Pancreas (tissue), 10 donors: ENCODE data around the gene SORCS2. TPM values are rescaled to one million over a fixed set of nuclear protein-coding genes. Genes with fewer than 3 reads are reported as not detected.
A peak's percentile ranks its signal among the peaks of the same experiment; 100 is the strongest.

Experiments
- ATAC-seq, 4 donors: fragments of 200-7000 bp; cut with Tn5 transposase; one replicate each; pipeline versions ENCODE4 v1.8.0 to v1.9.1; 2020; ENCODE audit warnings: mild to moderate bottlenecking in 4 of 4, moderate library complexity in 4 of 4
- DNase-seq, 6 donors: peaks; one replicate each; pipeline ENCODE4 v3.0.0-alpha.2; 2020
- FAIRE-seq: peaks from 2 replicates; lab custom pipeline; 2012; peaks lifted over from hg19 to GRCh38; lab: Jason Lieb, UNC
- H3K27ac ChIP-seq, 4 donors: fragments of 200-600 bp; sonication (generic); 1 replicate in 3 of 4; 2 replicates in 1 of 4; pipeline versions ENCODE4 v1.5.0 to v1.8.0; 2020
- H3K27me3 ChIP-seq, 4 donors: fragments of 200-600 bp; one replicate each; pipeline ENCODE4 v1.8.0; 2021
- H3K36me3 ChIP-seq, 3 donors: fragments of 200-600 bp; sonication (generic) in 1 of 3; one replicate each; pipeline versions ENCODE4 v1.5.0 to v1.8.0; 2020 to 2021
- H3K4me1 ChIP-seq, 3 donors: fragments of 200-600 bp; one replicate each; pipeline ENCODE4 v1.8.0; 2021
- H3K4me3 ChIP-seq, 4 donors: fragments of 200-600 bp; sonication (generic) in 2 of 4; one replicate each; pipeline versions ENCODE4 v1.5.0 to v1.8.0; 2020 to 2021
- H3K9me3 ChIP-seq, 4 donors: fragments of 200-600 bp; one replicate each; pipeline ENCODE4 v1.8.0; 2021
- WGBS, 2 donors: extraction: QIAGEN DNeasy Blood & Tissue Kit; methylation state at CpG; one replicate each; pipeline ENCODE4 v1.1.7; 2013; 5-methylcytosine and 5-hydroxymethylcytosine counted together
- intact Hi-C, 3 donors: fragments of 100-400 bp; cut with DNase I; formaldehyde crosslinking; loops; one replicate each; pipeline versions ENCODE4 v1.11.1 to v1.14.2; 2022
- polyA plus RNA-seq, 2 donors: library from polyadenylated mRNA; stranded (reverse); fragments of 200-250 nt; gene quantifications; one replicate each; pipeline ENCODE4 v1.2.3, GENCODE V29; 2013
- total RNA-seq, 6 donors: library from RNA; stranded (reverse); fragmentation: NEBNext Ultra II Directional in 4 of 6; extraction: Animal tissue kit (Norgen Biotek cat#: 25700) in 4 of 6; gene quantifications; one replicate each; pipeline versions ENCODE4 v1.2.1 to v1.2.4, GENCODE V29; 2021 to 2023
- TF ChIP-seq, protein P1 (sequence below), 4 donors: fragments of 200-600 bp; sonication (generic) in 3 of 4; IDR thresholded peaks; one replicate each; pipeline versions ENCODE4 v1.5.0 to v1.8.0; 2021; ENCODE audit warnings: antibody characterized with exemption in 4 of 4
- donor health status: healthy with polysubstance abuse.
- donor health status: DM: no; HTN: no; CAD: no; lungs with moderate emphysema.
- donor health status: DM: no; HTN: no; CAD: no.
- donor health status: control.
- donor health status: control.
- donor health status: Bipolar disorder and iron deficiency.
- donor health status: DM: yes; HTN: yes; CAD: no.
- donor health status: DM: no; HTN: no; CAD: no.
- donor health status: DM: no; HTN: no; CAD: no.
- donor health status: DM: yes; HTN: yes; CAD: no.

Gene SORCS2
- total and polyA plus RNA-seq, 8 donors: 0.14 to 1.7 (median 0.42) TPM

DNA sequence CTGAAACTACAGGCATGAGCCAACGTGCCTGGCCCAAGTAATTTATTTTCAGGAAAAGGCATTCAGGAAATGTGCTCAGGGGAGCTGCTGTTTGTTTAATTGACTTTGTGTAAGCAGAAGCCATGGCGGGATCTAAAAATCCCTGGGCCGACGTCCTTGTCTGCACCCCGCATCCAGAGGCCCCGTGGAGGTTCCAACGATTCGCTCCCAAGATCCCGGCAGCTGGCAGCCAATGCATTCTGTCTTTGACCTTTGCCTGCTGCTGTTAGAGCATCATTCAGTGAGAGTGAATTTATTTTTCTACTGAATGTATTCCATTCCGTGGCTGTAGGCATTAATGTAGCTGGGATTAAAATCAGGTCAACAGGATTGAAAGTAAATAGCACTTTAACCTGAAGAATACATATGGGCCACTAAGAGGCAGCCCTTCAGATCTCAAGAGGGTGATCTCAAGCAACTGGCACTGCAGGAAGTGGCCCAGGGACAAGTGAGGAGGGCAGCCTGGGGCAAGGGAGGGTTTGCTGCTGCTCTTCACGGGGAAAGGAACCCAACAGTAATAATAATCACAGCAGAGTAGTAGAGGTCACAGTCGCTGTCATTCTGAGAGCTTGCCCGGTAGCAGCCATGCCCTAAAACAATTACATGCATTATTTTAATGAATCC, 167.2 kb downstream of the SORCS2 start:
- DNase-seq (peak in 1 of 6 donors; percentile 33), ATAC-seq (no peak), FAIRE-seq (no peak)
- Histone ChIP-seq H3K9me3 (no peaks in the 10 kb centered on the region), H3K4me1 (no peaks in the 10 kb centered on the region), H3K27me3 (no peaks in the 10 kb centered on the region), H3K36me3 (no peaks in the 10 kb centered on the region), H3K4me3 (no peak overlapping the region), H3K27ac (no peak overlapping the region)
- 39 to 45% methylated on average over 13 of the region's 13 CpGs for WGBS, 2 donors
- TF ChIP-seq, protein P1, sequence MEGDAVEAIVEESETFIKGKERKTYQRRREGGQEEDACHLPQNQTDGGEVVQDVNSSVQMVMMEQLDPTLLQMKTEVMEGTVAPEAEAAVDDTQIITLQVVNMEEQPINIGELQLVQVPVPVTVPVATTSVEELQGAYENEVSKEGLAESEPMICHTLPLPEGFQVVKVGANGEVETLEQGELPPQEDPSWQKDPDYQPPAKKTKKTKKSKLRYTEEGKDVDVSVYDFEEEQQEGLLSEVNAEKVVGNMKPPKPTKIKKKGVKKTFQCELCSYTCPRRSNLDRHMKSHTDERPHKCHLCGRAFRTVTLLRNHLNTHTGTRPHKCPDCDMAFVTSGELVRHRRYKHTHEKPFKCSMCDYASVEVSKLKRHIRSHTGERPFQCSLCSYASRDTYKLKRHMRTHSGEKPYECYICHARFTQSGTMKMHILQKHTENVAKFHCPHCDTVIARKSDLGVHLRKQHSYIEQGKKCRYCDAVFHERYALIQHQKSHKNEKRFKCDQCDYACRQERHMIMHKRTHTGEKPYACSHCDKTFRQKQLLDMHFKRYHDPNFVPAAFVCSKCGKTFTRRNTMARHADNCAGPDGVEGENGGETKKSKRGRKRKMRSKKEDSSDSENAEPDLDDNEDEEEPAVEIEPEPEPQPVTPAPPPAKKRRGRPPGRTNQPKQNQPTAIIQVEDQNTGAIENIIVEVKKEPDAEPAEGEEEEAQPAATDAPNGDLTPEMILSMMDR (IDR thresholded peaks at IDR 0.05): no peak
- intact Hi-C loops: no loop called here

DNA sequence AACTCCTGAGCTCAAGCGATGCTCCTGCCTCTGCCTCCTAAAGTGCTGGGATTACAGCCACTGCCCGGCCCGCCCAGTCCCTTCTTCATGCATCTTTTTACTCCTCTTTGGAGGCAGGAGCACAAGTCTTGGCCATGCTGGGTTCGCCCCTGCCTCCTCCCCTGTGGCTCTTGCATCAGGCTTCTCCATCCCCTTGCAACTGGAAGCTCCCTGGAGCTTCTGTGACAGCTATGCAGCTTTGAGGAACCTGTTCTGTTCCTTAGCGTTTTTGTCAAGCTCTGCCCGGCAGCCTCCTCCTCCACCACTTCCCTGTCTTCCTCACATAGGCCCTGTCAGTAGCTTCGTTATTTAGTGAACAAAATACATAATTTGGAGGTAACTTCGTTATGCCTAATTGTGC, 168.5 kb downstream of the SORCS2 start:
- H3K9me3 ChIP-seq: no peaks in the 10 kb centered on the region
- H3K27ac ChIP-seq: no peak overlapping the region
- no peak for ATAC-seq
- no peak for DNase-seq
- H3K36me3 ChIP-seq: no peaks in the 10 kb centered on the region
- 62 to 63% methylated on average over 8 of the region's 8 CpGs for WGBS, 2 donors
- TF ChIP-seq, protein P1 (IDR thresholded peaks at IDR 0.05): no peak
- intact Hi-C loops: no loop called here
- no peak overlapping the region for H3K4me3 ChIP-seq
- H3K4me1 ChIP-seq: no peaks in the 10 kb centered on the region
- FAIRE-seq: no peak
- H3K27me3 ChIP-seq: no peaks in the 10 kb centered on the region

DNA sequence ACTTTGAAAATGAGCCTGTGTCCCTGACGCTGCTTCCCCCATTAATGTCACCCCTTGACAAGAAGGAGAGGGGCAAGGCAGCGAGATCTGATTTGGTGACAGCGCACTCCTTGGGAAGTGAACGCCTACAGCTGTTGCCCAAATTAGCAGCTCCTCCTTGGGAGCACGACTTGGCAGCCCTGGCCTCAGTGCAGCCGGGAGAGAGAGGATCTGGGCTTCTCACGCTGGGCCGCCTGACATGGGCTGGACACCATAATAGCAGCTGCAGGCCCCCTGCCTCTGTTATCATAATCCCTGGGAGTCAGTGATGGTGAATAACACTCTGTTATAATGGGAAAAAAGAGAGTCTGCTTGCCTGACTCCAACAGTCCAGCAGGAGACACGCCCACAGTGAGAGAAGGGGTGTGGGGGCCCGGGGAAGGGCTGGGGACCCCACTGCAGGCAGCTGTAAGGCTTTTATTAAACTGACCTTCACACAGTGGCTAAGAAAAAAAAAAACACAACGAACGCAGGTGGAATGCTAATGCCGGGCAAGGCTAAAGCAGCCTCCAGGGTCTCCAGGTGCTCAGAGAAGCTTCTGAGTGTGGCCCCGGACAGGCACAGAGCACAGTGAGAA, 169.1 kb downstream of the SORCS2 start:
- 45 to 49% methylated on average over 14 of the region's 14 CpGs for WGBS, 2 donors
- no peaks in the 10 kb centered on the region for H3K4me1 ChIP-seq
- no peak overlapping the region for H3K4me3 ChIP-seq
- ATAC-seq: no peak
- TF ChIP-seq, protein P1 (IDR thresholded peaks at IDR 0.05): no peak
- H3K9me3 ChIP-seq: no peaks in the 10 kb centered on the region
- H3K27me3 ChIP-seq: no peaks in the 10 kb centered on the region
- H3K27ac ChIP-seq: no peak overlapping the region
- H3K36me3 ChIP-seq: no peaks in the 10 kb centered on the region
- DNase-seq: peak in 1 of 6 donors; percentile 35
- intact Hi-C loops: no loop called here
- FAIRE-seq: no peak

DNA sequence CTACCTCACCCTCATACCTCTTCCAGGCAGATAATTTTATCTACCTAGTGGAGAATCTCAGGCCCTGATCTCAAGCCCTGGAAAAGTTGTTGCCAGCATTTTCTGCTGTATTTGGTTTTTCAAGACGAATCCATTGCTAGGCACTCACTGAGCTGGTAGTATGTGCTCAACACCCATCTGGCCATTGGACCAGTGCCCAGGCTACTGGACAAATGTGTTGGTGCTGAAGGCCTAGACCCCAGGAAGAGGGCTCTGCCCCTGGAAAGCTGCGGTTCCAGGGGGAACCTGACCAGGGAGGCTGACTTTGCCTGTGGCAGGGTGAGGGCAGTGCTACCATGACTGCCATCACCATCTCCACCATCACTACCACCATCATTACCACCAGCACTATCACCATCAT, 170.0 kb downstream of the SORCS2 start:
- DNase-seq (peak in 1 of 6 donors; percentile 20), FAIRE-seq (no peak)

More for the DNA sequence above, 170.0 kb downstream of the SORCS2 start:
- Histone ChIP-seq H3K36me3 (no peaks in the 10 kb centered on the region), H3K27ac (no peak overlapping the region), H3K4me3 (no peak overlapping the region), H3K4me1 (no peaks in the 10 kb centered on the region), H3K27me3 (no peaks in the 10 kb centered on the region), H3K9me3 (no peaks in the 10 kb centered on the region)
- intact Hi-C loops: no loop called here
- TF ChIP-seq, protein P1 (IDR thresholded peaks at IDR 0.05): no peak
- 74 to 84% methylated on average over 2 of the region's 2 CpGs for WGBS, 2 donors
- no peak for ATAC-seq
